ENCODE data around the gene RASGEF1C. TPM values are rescaled to one million over a fixed set of nuclear protein-coding genes. Genes with fewer than 3 reads are reported as not detected.
A peak's percentile ranks its signal among the peaks of the same experiment; 100 is the strongest.

Gene RASGEF1C
- polyA plus RNA-seq, 3 donors, result not detected

GRCh38 chr5:180153991-180154390 lies 55.0 kb downstream of the RASGEF1C start:
- intact Hi-C loops (cut with micrococcal nuclease), result no loop called here
- Histone ChIP-seq H4K20me1 (ENCODE audit: insufficient read depth, low read length) (no peaks in the 10 kb centered on the region), H3K4me1 (ENCODE audit: control insufficient read depth in 1 of 2, insufficient read depth in 2 of 2, low read length in 2 of 2) (no peaks in the 10 kb centered on the region), H3K27me3 (ENCODE audit: control insufficient read depth in 2 of 2, insufficient read depth in 2 of 2, low read length in 2 of 2) (no peaks in the 10 kb centered on the region), H2AFZ (ENCODE audit: insufficient read depth, low read depth, low read length, poor library complexity, severe bottlenecking) (no peak overlapping the region), H3K9me3 (replicated peaks in 1 of 2; ENCODE audit: control insufficient read depth in 1 of 2, insufficient read depth in 1 of 2, low read length in 2 of 2) (peaks cover 0 to 13% of the 10 kb centered on the region in 2 donors), H3K79me2 (ENCODE audit: insufficient read depth, low read length) (no peaks in the 10 kb centered on the region), H3K36me3 (replicated peaks in 1 of 2; ENCODE audit: control insufficient read depth in 1 of 2, insufficient read depth in 2 of 2, low read length in 2 of 2) (no peaks in the 10 kb centered on the region), H3K27ac (ENCODE audit: low read depth in 1 of 2, low read length in 2 of 2) (no peak overlapping the region), H3K4me2 (replicated peaks; ENCODE audit: extremely low read depth, low read length, poor library complexity, severe bottlenecking) (no peak overlapping the region), H3K4me3 (replicated peaks in 1 of 3; ENCODE audit: low read depth in 2 of 3, low read length in 3 of 3) (no peak overlapping the region), H3K9ac (ENCODE audit: insufficient read depth, low read length, poor library complexity, severe bottlenecking) (no peak overlapping the region)
- no peak overlapping the region for H3K4me3 Mint-ChIP-seq
- H3K4me1 Mint-ChIP-seq, result no peaks in the 10 kb centered on the region
- peak in 1 of 3 donors; percentile 1 for DNase-seq
- TF ChIP-seq CTCF (IDR thresholded peaks at IDR 0.05), result no peak
- H3K27ac Mint-ChIP-seq, result no peak overlapping the region
- H3K27me3 Mint-ChIP-seq (ENCODE audit: low read depth in 3 of 3), result peaks cover 0 to 5% (median 3%) of the 10 kb centered on the region in 3 donors
- WGBS (ENCODE audit: insufficient coverage), result 90% methylated on average over 5 of the region's 6 CpGs
- H3K9me3 Mint-ChIP-seq, result peaks cover 4 to 23% (median 11%) of the 10 kb centered on the region in 7 donors
- H3K36me3 Mint-ChIP-seq, result no peaks in the 10 kb centered on the region

GRCh38 chr5:180153099-180153498 lies 55.9 kb downstream of the RASGEF1C start:
- DNase-seq, result no peak
- WGBS (ENCODE audit: insufficient coverage), result no CpG with 5 or more reads among the region's 1 CpG
- H3K36me3 ChIP-seq (replicated peaks in 1 of 2; ENCODE audit: control insufficient read depth in 1 of 2, insufficient read depth in 2 of 2, low read length in 2 of 2), result no peaks in the 10 kb centered on the region
- H2AFZ ChIP-seq (ENCODE audit: insufficient read depth, low read depth, low read length, poor library complexity, severe bottlenecking), result no peak overlapping the region
- Mint-ChIP-seq H3K36me3 (no peaks in the 10 kb centered on the region), H3K9me3 (peaks cover 4 to 27% (median 13%) of the 10 kb centered on the region in 7 donors), H3K4me1 (no peaks in the 10 kb centered on the region), H3K27me3 (ENCODE audit: low read depth in 3 of 3) (peaks cover 0 to 5% (median 3%) of the 10 kb centered on the region in 3 donors), H3K27ac (no peak overlapping the region), H3K4me3 (no peak overlapping the region)
- no peaks in the 10 kb centered on the region for H4K20me1 ChIP-seq (ENCODE audit: insufficient read depth, low read length)
- H3K27me3 ChIP-seq (ENCODE audit: control insufficient read depth in 2 of 2, insufficient read depth in 2 of 2, low read length in 2 of 2), result no peaks in the 10 kb centered on the region
- H3K9me3 ChIP-seq (replicated peaks in 1 of 2; ENCODE audit: control insufficient read depth in 1 of 2, insufficient read depth in 1 of 2, low read length in 2 of 2), result peaks cover 0 to 14% of the 10 kb centered on the region in 2 donors
- no peaks in the 10 kb centered on the region for H3K79me2 ChIP-seq (ENCODE audit: insufficient read depth, low read length)
- intact Hi-C loops (cut with micrococcal nuclease), result no loop called here
- H3K9ac ChIP-seq (ENCODE audit: insufficient read depth, low read length, poor library complexity, severe bottlenecking), result no peak overlapping the region
- no peak overlapping the region for H3K27ac ChIP-seq (ENCODE audit: low read depth in 1 of 2, low read length in 2 of 2)
- TF ChIP-seq CTCF (IDR thresholded peaks at IDR 0.05), result no peak
- no peaks in the 10 kb centered on the region for H3K4me1 ChIP-seq (ENCODE audit: control insufficient read depth in 1 of 2, insufficient read depth in 2 of 2, low read length in 2 of 2)
- no peak overlapping the region for H3K4me3 ChIP-seq (replicated peaks in 1 of 3; ENCODE audit: low read depth in 2 of 3, low read length in 3 of 3)
- no peak overlapping the region for H3K4me2 ChIP-seq (replicated peaks; ENCODE audit: extremely low read depth, low read length, poor library complexity, severe bottlenecking)
